ENCODE measurements around the gene SERPINI1.

Gene SERPINI1

DNA sequence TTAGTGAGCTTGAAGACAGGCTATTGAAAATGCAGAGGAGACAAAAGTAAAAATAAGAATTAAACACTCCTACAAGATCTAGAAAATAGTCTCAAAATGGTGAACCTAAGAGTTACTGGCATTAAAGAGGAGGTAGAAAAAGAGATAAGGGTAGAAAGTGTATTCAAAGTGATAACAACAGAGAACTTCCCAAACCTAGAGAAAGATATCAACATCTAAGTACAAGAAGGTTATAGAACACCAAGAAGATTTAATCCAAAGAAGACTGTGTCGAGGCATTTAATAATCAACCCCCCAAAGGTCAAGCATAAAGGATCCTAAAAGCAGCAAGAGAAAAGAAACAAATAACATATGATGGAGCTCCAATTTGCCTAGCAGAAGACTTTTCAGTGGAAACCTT is 24.1 kb upstream of the SERPINI1 start:
- TF ChIP-seq GLIS3 (CRISPR knock-in tag; IDR thresholded peaks at IDR 0.05) (no peak), SNAI2 (CRISPR knock-in tag; IDR thresholded peaks at IDR 0.05) (no peak), TCF4 (CRISPR knock-in tag; IDR thresholded peaks at IDR 0.05; ENCODE audit: borderline replicate concordance) (no peak), ZNF565 (CRISPR knock-in tag; conservative IDR thresholded peaks at IDR 0.05; ENCODE audit: low read depth) (no peak), RARB (CRISPR knock-in tag; IDR thresholded peaks at IDR 0.05) (no peak), ZFP30 (CRISPR knock-in tag; IDR thresholded peaks at IDR 0.05) (no peak), ZNF70 (CRISPR knock-in tag; IDR thresholded peaks at IDR 0.05) (no peak), BACH2 (CRISPR knock-in tag; IDR thresholded peaks at IDR 0.05; ENCODE audit: borderline replicate concordance) (no peak), PPARA (CRISPR knock-in tag; IDR thresholded peaks at IDR 0.05; ENCODE audit: borderline replicate concordance) (no peak), ESRRG (CRISPR knock-in tag; IDR thresholded peaks at IDR 0.05) (no peak), OSR1 (CRISPR knock-in tag; IDR thresholded peaks at IDR 0.05) (no peak), CSDC2 (CRISPR knock-in tag; IDR thresholded peaks at IDR 0.05) (no peak), TOX (CRISPR knock-in tag; IDR thresholded peaks at IDR 0.05; ENCODE audit: borderline replicate concordance) (no peak), ZC3H10 (CRISPR knock-in tag; IDR thresholded peaks at IDR 0.05) (no peak)
- TF ChIP-seq, protein P1, sequence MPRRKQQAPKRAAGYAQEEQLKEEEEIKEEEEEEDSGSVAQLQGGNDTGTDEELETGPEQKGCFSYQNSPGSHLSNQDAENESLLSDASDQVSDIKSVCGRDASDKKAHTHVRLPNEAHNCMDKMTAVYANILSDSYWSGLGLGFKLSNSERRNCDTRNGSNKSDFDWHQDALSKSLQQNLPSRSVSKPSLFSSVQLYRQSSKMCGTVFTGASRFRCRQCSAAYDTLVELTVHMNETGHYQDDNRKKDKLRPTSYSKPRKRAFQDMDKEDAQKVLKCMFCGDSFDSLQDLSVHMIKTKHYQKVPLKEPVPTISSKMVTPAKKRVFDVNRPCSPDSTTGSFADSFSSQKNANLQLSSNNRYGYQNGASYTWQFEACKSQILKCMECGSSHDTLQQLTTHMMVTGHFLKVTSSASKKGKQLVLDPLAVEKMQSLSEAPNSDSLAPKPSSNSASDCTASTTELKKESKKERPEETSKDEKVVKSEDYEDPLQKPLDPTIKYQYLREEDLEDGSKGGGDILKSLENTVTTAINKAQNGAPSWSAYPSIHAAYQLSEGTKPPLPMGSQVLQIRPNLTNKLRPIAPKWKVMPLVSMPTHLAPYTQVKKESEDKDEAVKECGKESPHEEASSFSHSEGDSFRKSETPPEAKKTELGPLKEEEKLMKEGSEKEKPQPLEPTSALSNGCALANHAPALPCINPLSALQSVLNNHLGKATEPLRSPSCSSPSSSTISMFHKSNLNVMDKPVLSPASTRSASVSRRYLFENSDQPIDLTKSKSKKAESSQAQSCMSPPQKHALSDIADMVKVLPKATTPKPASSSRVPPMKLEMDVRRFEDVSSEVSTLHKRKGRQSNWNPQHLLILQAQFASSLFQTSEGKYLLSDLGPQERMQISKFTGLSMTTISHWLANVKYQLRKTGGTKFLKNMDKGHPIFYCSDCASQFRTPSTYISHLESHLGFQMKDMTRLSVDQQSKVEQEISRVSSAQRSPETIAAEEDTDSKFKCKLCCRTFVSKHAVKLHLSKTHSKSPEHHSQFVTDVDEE (CRISPR knock-in tag; IDR thresholded peaks at IDR 0.05) = no peak
- TF ChIP-seq, protein P2, sequence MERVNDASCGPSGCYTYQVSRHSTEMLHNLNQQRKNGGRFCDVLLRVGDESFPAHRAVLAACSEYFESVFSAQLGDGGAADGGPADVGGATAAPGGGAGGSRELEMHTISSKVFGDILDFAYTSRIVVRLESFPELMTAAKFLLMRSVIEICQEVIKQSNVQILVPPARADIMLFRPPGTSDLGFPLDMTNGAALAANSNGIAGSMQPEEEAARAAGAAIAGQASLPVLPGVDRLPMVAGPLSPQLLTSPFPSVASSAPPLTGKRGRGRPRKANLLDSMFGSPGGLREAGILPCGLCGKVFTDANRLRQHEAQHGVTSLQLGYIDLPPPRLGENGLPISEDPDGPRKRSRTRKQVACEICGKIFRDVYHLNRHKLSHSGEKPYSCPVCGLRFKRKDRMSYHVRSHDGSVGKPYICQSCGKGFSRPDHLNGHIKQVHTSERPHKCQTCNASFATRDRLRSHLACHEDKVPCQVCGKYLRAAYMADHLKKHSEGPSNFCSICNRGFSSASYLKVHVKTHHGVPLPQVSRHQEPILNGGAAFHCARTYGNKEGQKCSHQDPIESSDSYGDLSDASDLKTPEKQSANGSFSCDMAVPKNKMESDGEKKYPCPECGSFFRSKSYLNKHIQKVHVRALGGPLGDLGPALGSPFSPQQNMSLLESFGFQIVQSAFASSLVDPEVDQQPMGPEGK (CRISPR knock-in tag; IDR thresholded peaks at IDR 0.05; ENCODE audit: borderline replicate concordance) = no peak
- TF ChIP-seq, protein P3, sequence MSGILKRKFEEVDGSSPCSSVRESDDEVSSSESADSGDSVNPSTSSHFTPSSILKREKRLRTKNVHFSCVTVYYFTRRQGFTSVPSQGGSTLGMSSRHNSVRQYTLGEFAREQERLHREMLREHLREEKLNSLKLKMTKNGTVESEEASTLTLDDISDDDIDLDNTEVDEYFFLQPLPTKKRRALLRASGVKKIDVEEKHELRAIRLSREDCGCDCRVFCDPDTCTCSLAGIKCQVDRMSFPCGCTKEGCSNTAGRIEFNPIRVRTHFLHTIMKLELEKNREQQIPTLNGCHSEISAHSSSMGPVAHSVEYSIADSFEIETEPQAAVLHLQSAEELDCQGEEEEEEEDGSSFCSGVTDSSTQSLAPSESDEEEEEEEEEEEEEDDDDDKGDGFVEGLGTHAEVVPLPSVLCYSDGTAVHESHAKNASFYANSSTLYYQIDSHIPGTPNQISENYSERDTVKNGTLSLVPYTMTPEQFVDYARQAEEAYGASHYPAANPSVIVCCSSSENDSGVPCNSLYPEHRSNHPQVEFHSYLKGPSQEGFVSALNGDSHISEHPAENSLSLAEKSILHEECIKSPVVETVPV (CRISPR knock-in tag; IDR thresholded peaks at IDR 0.05) = no peak
- ATAC-seq = no peak

DNA sequence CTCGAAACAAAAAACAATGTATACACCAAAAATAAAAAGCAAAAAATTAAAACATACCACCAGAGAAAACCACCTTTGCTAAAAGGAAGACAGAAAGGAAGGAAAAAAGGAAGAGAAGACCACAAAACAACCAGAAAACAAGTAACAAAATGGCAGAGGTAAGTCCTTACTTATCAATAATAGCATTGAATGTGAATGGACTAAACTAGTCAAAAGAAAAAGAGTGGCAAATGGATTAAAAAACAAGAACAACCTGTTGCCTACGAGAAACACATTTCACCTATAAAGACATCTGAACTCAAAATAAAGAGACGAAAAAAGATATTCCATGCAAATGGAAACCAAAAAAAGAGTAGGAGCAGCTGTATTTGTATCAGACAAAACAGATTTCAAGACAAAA is 23.1 kb upstream of the SERPINI1 start:
- ATAC-seq = no peak
- TF ChIP-seq ESRRG (CRISPR knock-in tag; IDR thresholded peaks at IDR 0.05) (no peak), ZC3H10 (CRISPR knock-in tag; IDR thresholded peaks at IDR 0.05) (no peak), SNAI2 (CRISPR knock-in tag; IDR thresholded peaks at IDR 0.05) (no peak), ISL1 (CRISPR knock-in tag; IDR thresholded peaks at IDR 0.05) (no peak), RARB (CRISPR knock-in tag; IDR thresholded peaks at IDR 0.05) (no peak), BACH2 (CRISPR knock-in tag; IDR thresholded peaks at IDR 0.05; ENCODE audit: borderline replicate concordance) (no peak), ZNF70 (CRISPR knock-in tag; IDR thresholded peaks at IDR 0.05) (no peak), ZNF8 (CRISPR knock-in tag; IDR thresholded peaks at IDR 0.05) (no peak), ZFP3 (CRISPR knock-in tag; IDR thresholded peaks at IDR 0.05) (no peak), TOX (CRISPR knock-in tag; IDR thresholded peaks at IDR 0.05; ENCODE audit: borderline replicate concordance) (no peak), ARNTL (CRISPR knock-in tag; IDR thresholded peaks at IDR 0.05; ENCODE audit: borderline replicate concordance, low read depth) (no peak)
- TF ChIP-seq, protein P2 (CRISPR knock-in tag; IDR thresholded peaks at IDR 0.05; ENCODE audit: borderline replicate concordance) = no peak

DNA sequence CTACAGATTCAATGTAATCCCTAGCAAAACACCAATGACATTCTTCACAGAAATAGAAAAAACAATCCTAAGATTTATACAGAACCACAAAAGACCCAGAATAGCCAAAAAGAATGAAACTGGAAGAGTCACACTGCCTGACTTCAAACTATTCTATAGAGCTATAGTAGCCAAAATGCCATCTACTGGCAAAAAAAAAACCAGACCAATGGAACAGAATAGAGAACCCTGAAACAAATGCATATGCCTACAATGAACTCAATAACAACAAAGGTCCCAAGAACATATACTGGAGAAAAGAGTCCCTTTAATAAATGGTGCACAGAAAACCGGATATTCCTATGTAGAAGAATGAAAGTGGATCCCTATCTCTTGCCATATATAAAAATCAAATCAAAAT is 20.6 kb upstream of the SERPINI1 start:
- no peak for ATAC-seq
- TF ChIP-seq TOX (CRISPR knock-in tag; IDR thresholded peaks at IDR 0.05; ENCODE audit: borderline replicate concordance) (no peak), BACH2 (CRISPR knock-in tag; IDR thresholded peaks at IDR 0.05; ENCODE audit: borderline replicate concordance) (no peak), ARNTL (CRISPR knock-in tag; IDR thresholded peaks at IDR 0.05; ENCODE audit: borderline replicate concordance, low read depth) (no peak), GLIS3 (CRISPR knock-in tag; IDR thresholded peaks at IDR 0.05) (no peak), SNAI2 (CRISPR knock-in tag; IDR thresholded peaks at IDR 0.05) (no peak), ZNF70 (CRISPR knock-in tag; IDR thresholded peaks at IDR 0.05) (no peak)
- TF ChIP-seq, protein P2 (CRISPR knock-in tag; IDR thresholded peaks at IDR 0.05; ENCODE audit: borderline replicate concordance) = no peak
- TF ChIP-seq, protein P3 (CRISPR knock-in tag; IDR thresholded peaks at IDR 0.05) = no peak
- TF ChIP-seq, protein P1 (CRISPR knock-in tag; IDR thresholded peaks at IDR 0.05) = no peak

All from SK-N-SH treated with all-trans-retinoic acid at 6 μM for 48 hours (cell line).